Activated CD8-positive, alpha-beta memory T cell treated with anti-CD3 and anti-CD28 coated beads for 1 hour (primary cell): ENCODE data around the gene PTPN3.

Experiments used
- DNase-seq, 2 donors: peaks; one replicate each; pipeline ENCODE4 v3.0.0-alpha.2; 2020; ENCODE audit warnings: low read depth in 1 of 2; ENCODE audit errors: extremely low read depth in 1 of 2

PTPN3 gene

GRCh38 chr9:109455391-109455790 is 42.7 kb downstream of the PTPN3 start:
- DNase-seq = no peak

GRCh38 chr9:109454601-109455155 is 43.4 kb downstream of the PTPN3 start:
- no peak for DNase-seq

- no peak for DNase-seq
These were observed 44.1 kb downstream of the PTPN3 start for GRCh38 chr9:109454041-109454440.

GRCh38 chr9:109453210-109453842 is 44.8 kb downstream of the PTPN3 start:
- DNase-seq = no peak

- DNase-seq = no peak
These were observed 45.3 kb downstream of the PTPN3 start for GRCh38 chr9:109452761-109453160.

GRCh38 chr9:109451311-109452025 is 46.6 kb downstream of the PTPN3 start:
- DNase-seq = no peak

GRCh38 chr9:109450346-109450745 is 47.8 kb downstream of the PTPN3 start:
- no peak for DNase-seq

- no peak for DNase-seq
These were observed 48.9 kb downstream of the PTPN3 start for GRCh38 chr9:109449036-109449798.

- no peak for DNase-seq
These were observed 49.9 kb downstream of the PTPN3 start for GRCh38 chr9:109448223-109448622.

- DNase-seq = no peak
These were observed 50.6 kb downstream of the PTPN3 start for GRCh38 chr9:109447329-109448076.

GRCh38 chr9:109444771-109445320 is 53.3 kb downstream of the PTPN3 start:
- DNase-seq = no peak

GRCh38 chr9:109442716-109443115 is 55.4 kb downstream of the PTPN3 start:
- no peak for DNase-seq

GRCh38 chr9:109441296-109441695 is 56.8 kb downstream of the PTPN3 start:
- no peak for DNase-seq

- DNase-seq = no peak
These were observed 57.3 kb downstream of the PTPN3 start for GRCh38 chr9:109440797-109441287.

- DNase-seq = no peak
These were observed 58.0 kb downstream of the PTPN3 start for GRCh38 chr9:109440117-109440515.

- DNase-seq = no peak
These were observed 58.6 kb downstream of the PTPN3 start for GRCh38 chr9:109439378-109440116.

- no peak for DNase-seq
These were observed 60.8 kb downstream of the PTPN3 start for GRCh38 chr9:109437286-109437685.

- no peak for DNase-seq
These were observed 62.0 kb downstream of the PTPN3 start for GRCh38 chr9:109436071-109436470.

- DNase-seq = no peak
These were observed 64.6 kb downstream of the PTPN3 start for GRCh38 chr9:109433476-109433875.

GRCh38 chr9:109430231-109430630 is 67.9 kb downstream of the PTPN3 start:
- no peak for DNase-seq
